Frontal cortex (tissue), 4 donors: Measurements from ENCODE around the gene HES2. TPM values are rescaled to one million over a fixed set of nuclear protein-coding genes. Genes with fewer than 3 reads are reported as not detected.
A peak's percentile ranks its signal among the peaks of the same experiment; 100 is the strongest.
"Not testable (repeated sequence)": the region's sequence is repeated elsewhere in the genome, so short reads cannot be mapped to it uniquely, and the experiment has no call there.

ENCODE experiments used
- DNase-seq, 2 donors: peaks; one replicate each; pipeline ENCODE4 v3.0.0; 2012; ENCODE audit warnings: low spot score in 2 of 2
- FAIRE-seq: peaks from 2 replicates; lab custom pipeline; 2012; peaks lifted over from hg19 to GRCh38; lab: Jason Lieb, UNC
- total RNA-seq: library from RNA; depleted of rRNA; stranded (reverse); fragments of >200 nt; gene quantifications from one replicate; pipeline ENCODE4 v1.2.3, GENCODE V29; 2014
- donor health status: control.
- donor health status: control.
- donor health status: control.

Gene HES2
- total RNA-seq, 1 donor from 2014 or later = not detected

DNA sequence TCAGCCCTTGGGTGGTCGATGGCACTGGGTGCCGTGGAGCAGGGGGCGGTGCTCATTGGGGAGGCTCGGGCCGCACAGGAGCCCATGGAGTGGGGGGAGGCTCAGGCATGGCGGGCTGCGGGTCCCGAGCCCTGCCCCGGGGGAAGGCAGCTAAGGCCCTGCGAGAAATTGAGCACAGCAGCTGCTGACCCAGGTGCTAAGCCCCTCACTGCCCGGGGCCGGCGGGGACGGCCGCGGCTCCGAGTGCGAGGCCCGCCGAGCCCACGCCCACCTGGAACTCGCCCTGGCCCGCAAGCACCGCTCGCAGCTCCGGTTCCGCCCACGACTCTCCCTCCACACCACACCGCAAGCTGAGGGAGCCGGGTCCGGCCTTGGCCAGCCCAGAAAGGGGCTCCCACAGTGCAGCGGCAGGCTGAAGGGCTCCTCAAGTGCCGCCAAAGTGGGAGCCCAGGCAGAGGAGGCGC lies 23.9 kb downstream of the HES2 start:
- DNase-seq, FAIRE-seq: not testable (repeated sequence)

GRCh38 chr1:6395130-6395529 lies 24.6 kb downstream of the HES2 start:
- FAIRE-seq, DNase-seq: not testable (repeated sequence)

DNA sequence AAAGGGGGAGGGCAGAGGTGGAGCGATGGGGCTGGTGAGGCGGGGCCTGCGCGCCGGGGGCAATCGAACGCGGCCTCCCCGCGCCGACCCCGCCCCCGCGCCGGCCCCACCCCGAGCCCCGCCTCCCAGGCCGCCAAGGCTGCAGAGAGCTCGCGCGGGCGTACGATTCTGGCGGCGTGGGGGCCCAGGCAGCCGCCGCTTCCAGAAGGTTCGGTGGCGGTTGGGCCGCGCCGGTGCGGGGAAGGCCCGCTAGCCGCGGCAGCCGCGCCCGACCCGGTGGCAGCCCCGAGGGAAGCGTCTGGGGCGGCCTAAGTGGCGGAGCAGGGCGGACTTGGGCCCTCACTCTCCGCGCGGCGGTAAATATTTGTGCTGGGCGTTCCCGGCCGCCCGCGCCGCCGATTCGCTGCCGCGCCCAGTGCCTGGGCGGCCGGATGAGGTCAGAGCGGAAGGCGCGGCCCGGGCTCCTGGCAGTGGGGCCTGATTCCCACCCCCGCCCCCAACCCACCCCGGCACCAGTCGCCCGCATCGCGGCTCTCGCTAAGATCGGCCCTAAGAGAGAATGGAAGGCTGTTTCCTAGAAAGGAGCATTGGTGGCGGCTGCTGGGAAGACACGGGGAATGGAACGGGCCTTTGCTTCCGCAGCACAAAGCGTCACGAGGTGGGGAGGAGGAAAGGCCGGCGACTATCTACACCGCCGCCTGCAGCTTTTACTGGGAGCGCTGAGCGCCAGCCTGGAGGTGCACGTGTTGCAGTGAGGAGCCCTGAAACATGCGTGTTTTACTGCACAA lies 26.1 kb downstream of the HES2 start, which contains the start of gene ACOT7:
TSS of gene ACOT7 (minus strand) at position 368 of the 788 bp plus-strand sequence. CDS start 368 bp downstream, outside the sequence.
- no peak for FAIRE-seq
- DNase-seq = peak; percentile 95 to 97

DNA sequence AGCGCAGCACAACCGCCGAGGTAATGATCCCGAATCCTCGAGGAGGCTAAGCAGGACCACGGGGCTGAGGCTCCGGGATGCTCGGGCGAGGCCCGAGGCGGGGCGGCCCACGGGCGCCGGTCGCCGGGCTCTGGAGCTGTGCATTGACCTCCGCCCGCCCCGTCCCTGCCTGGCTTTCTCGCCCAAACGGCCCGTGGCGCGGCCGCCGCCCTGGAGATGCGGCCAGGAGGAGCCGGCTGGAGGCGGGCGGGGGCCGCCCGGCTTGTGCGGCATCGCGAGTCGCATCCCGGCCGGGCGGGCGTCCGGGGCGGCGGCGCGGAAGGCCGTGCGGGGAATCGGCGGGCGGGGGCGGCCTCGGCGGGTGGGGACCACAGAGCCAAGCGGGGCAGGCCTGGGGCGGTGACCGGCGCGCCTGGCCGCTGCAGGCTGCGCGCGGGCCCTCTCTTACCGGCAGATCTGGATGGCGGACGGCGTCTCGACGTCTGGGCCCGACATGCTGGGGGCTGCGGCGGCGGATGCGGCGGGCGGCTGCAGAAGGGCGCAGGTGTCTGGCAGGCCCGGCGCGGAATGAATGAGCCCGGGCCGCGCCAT lies 26.8 kb downstream of the HES2 start:
- no peak for DNase-seq
- FAIRE-seq = no peak

GRCh38 chr1:6391951-6392808 lies 27.5 kb downstream of the HES2 start:
- FAIRE-seq (no peak), DNase-seq (no peak)

DNA sequence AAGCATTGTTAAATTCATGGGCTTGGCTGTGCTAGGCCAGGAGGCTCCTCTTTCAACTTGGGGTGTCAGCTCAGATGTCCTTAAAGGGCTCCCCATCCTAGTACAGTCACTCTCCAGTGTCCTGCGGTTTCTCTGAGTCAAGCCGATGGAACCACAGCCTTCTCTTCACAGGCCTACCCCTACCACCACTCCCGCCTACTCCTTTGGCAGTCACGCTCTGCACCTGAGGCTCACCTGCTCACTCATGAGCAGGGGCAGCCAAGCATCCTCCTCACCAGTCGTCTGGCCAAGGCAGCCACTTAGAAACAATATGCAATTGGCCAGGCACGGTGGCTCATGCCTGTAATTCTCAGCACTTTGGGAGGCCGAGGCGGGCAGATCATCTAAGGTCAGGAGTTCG lies 29.7 kb downstream of the HES2 start:
- no peak for DNase-seq
- no peak for FAIRE-seq

GRCh38 chr1:6386371-6386949 lies 33.3 kb downstream of the HES2 start:
- FAIRE-seq (no peak), DNase-seq (no peak)

- FAIRE-seq = no peak
- peak in 1 of 2 donors; percentile 63 for DNase-seq
Observed at GRCh38 chr1:6385488-6386191, 34.1 kb downstream of the HES2 start.

- FAIRE-seq = no peak
- DNase-seq = peak; percentile 68
Observed at GRCh38 chr1:6384962-6385361, 34.8 kb downstream of the HES2 start.

- DNase-seq = no peak
- FAIRE-seq = no peak
Observed at GRCh38 chr1:6384135-6384534, 35.6 kb downstream of the HES2 start.

DNA sequence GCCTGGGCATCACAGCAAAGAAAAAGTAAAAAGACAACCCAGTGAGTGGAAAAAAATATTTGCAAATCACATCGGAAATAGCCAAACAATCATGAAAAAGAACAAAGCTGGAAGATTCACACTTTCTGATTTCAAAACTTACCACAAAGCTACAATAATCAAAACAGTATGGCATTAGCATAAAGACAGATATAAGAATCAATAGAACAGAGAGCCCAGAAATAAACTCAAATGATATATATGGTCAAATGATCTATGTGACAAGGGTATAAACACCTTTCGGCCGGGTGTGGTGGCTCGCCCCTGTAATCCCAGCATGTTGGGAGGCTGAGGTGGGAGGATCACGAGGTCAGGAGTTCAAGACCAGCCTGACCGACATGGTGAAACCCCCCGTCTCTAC lies 39.7 kb downstream of the HES2 start:
- DNase-seq (no peak), FAIRE-seq (no peak)

- no peak for DNase-seq
- FAIRE-seq = no peak
Observed at GRCh38 chr1:6378096-6378746, 41.5 kb downstream of the HES2 start.

GRCh38 chr1:6373961-6374720 lies 45.6 kb downstream of the HES2 start:
- FAIRE-seq (no peak), DNase-seq (no peak)

GRCh38 chr1:6372236-6372635 lies 47.5 kb downstream of the HES2 start:
- FAIRE-seq, DNase-seq: not testable (repeated sequence)

DNA sequence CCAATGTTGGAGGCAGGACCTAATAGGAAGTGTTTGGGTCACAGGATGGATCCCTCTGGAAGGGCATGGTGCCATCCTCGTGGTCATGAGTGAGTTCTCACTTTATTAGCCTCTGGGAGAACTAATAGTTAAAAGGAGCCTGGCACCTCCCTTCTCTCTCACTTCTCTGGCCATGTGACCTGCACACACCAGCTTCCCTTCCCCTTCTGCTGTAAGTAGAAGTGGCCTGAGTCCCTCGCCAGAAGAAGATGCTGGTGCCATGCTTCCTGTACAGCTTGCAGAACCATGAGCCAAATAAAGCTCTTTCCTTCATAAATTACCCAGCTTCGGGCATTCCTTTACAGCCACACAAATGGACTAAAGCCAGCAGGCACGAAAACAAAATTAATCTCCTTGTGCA lies 49.7 kb downstream of the HES2 start:
- DNase-seq (no peak), FAIRE-seq (no peak)

DNA sequence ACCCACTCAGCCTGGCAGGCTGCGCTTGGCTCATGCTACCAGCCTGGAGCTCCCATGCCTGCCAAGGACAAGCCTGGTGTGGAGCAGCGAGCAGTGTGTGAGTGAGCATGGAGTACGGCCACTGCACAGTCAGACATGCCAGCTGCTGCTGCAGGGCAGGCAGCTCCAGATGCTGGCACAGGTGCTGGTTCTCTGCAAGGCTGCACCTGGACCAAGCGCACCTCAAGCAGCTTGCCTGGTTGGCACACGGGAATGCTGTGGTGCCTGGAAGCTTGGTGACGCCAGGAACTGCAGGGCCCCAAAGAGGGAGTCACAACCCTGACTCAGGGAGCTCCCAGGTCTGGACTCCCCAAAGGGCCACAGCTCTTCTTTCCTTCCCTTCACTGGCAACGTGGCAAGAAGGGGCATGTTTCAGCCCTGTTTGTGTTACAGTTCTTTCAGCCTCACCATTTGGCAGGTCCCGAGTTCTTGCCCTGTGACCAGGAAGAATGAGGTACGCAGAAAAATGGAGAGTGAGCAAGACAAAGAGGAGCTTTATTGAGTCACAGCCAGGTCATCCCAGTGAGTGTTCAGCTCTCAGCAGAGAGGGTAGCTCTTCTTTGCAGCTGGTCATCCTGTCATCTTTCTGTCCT lies 52.2 kb downstream of the HES2 start:
- no peak for DNase-seq
- FAIRE-seq = no peak

DNA sequence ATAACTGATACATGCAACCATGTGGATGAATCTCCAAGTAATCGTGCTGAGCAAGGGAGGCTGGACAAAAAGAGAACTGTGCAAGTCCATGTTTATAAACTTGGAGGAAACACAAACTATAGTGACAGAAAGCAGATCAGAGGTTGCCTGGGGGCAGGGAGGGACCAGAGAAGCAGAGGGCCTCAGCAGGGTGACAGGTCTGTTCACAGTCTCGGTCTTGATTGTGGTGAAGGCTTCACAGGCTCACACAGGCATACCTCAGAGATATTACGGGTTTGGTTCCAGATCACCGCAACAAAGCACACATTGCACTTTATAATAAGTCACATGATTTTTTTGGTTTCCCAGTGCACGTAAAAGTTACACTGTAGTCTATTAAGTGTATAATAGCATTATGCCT lies 54.7 kb downstream of the HES2 start:
- no peak for DNase-seq
- FAIRE-seq = no peak
